HG03103 (cell line): ENCODE data around the gene DGKI.

ENCODE experiments used
- ATAC-seq: cut with Tn5 transposase; IDR thresholded peaks from one replicate; pipeline ENCODE4 v1.9.1; 2021; ENCODE audit warnings: low read depth; ENCODE audit not compliant: unreplicated experiment

Gene DGKI

DNA sequence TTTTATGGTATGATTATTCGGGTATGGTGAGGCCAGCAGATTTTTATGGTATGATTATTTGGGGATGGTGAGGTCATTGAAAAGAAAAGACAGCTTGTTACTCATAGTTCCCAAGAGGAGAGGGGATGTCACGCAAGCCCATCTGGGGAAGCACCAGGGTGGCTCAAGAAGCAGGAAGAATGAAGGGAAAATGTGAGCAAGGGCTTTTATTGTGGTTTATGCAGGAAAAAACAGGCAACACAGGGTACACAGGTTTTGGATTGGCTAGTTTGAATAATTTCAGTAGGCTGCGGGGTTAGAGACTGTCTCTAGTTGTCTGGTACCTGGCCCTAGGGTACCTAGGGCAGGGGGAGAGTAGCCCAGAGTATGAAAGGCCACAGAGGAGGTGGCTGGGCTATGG, 26.8 kb upstream of the DGKI start:
- no peak for ATAC-seq

DNA sequence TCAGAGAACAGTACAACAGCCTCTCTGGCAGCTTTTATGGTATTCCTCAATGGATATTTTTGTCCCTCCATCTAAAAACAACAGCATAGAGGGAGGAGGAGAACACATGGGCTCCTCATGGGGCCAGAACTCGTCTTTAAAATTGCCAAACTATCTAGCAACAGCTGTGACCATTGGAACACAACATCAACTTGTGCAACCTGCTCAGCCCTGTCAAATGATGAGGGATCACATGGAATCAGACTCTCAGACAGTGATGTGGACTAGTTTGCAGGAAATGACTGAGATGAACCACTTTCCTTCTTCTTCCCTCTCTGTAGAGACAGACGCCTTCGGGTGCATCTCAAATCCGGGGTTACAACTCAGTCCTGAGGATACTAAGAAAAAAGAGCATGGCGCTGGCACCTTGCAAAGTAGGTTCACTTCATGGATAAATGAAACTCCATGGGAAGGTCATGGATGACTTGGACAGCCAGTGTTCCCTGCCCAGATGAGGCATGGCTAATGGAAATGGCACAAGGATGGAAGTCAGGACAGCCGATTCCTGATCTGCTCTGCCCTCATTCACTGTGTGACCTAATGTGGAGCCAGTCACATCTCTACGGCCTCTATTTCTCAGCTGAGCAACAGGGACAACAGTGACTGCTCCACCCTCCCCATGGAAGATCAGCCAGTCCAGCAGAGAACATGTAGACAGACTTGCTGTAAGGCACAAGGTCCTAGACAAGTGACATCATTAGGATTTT, 24.6 kb upstream of the DGKI start:
- ATAC-seq = no peak

DNA sequence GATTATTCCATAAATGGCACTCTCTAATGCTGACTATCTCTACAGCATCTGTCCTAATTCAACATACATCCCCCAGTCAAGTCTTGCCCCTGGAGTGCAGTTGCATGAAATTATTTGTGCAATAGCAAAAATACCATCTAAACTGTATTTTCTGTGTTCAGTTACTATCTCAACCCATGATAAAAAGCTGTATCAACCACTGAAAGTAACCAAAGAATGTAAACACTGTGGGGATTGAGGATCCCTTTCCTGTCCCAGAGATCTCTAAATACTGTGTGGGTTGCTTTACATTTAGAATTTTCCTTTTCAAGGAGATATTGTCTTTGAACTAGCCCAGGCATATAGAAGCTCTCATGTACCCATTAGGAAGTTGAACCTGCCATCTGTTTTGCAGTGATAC, 23.9 kb upstream of the DGKI start:
- no peak for ATAC-seq

DNA sequence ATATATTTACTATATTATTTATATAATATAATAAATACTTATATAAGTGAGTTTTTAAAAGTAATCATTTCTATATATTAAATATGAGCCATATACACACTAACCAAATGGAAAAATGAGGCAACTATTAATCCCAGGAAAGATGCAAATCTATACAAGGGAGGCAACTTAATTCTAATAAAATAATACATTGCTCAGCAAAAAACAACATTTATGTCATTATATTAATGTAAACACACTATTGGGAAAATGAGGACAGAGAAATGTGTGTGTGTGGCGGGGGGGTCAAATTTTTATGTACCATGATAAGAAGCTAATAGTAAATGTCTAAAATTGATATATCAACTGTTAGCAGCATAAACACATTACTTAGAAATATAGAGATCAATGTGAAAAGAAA, 23.3 kb upstream of the DGKI start:
- no peak for ATAC-seq

DNA sequence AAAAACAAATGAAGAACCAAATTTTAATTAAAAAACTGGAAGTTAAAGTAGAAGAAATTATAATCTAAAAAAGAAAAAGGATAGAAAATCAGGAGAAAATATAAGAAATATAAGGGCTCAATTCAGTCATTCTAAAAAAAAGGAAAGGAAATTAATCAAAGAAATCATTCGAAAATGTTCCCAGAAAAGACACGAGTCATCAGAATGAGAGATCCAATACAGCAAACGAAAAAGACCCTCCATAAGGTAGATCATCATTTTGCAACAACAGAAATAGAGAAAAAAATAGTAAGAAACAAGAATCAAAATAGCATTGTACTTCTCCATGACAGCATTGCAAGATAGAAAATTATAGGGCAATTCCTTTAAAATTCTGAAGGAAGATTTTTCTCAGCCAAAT, 22.5 kb upstream of the DGKI start:
- ATAC-seq = no peak

DNA sequence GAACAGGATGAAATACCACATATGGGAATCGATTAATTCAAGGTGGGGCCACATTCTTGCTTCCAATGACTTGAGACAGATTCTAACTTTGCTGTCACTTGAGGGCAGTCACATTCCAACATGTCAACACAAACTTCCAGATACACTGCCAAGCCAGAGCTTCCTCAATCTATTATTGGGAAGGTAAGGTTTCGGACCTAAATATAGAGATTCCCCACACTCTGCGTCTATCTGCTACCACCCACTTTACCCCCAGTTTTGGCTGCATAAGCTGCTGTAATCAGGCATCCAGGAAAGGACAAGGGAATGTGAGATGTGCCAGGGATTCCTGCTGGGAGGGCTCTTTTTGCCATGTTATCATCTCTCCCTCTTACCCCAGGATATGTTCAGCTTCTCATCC, 20.5 kb upstream of the DGKI start:
- ATAC-seq = no peak

DNA sequence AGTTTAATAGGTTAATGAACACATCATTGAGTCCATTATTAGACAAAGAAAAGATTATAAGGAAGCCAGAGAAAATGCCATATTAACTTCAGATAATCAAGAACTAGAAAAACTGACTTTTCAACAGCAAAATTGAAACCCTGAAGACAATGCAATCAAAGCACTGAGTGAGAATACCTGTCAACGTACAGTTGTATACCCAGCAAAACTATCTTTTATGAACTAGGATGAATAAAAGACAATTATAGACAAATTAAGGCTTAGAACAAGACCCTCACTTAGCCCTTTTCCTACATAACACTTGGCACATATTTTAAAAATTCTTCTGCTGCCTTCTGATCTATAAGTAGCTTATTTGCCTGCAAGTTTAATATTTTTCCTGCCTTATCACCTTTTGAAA, 19.0 kb upstream of the DGKI start:
- ATAC-seq = no peak

DNA sequence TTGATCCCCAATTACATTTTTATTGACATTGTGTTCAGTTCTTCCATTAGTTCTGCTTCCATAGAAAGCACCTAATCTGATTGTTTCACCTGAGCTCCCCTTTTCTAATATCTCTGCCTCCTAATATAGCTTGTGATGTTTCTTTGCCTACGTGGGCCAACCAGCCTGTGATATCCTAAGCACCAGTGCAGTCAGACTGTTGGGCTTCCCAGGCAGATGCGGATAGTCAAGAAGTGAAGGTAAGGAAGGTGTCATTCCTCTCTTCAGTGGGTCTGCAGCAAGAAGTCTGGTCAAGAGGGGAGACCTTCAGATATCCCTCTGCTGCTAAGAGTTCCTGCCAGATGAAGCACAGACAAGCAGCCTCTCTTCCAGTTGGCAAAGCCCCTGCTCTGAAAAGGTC, 16.2 kb upstream of the DGKI start:
- ATAC-seq = no peak

DNA sequence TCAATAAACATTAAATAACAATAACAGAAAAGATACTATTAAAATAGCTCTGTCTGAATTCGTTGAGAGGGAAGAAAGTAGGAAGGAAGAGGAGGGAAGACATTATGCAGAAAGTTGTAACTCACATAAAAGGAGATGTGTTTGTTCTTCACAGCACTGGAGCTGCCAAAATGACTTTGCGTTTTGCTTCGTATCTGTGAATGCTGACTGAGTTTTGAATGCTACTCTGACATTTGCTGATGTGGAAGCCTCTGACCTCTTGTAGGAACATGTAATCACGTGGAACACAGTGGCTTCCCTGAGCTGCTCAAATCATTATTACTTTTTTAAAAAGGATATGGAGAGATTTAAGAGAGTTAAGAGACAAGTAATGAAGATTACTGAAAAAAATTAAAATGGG, 15.6 kb upstream of the DGKI start:
- ATAC-seq = no peak

DNA sequence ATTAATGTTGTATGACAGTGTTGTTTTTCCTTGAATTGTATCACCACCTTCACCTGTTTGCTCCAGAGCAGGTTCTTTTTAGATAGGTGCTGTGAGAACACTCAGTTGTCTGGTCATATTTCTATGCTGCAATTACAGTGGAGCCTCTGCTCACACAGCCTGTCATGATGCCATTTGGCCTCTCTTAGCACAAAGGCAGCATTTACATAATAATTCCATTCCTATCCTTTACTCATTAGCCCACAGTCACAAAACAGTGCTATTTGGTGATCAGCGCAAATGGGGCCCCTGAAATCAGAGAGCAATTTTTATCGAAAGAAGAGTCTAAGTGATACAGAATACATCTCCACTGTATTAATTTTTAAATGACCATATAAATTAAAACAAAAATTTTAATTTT, 13.8 kb upstream of the DGKI start:
- ATAC-seq = no peak

DNA sequence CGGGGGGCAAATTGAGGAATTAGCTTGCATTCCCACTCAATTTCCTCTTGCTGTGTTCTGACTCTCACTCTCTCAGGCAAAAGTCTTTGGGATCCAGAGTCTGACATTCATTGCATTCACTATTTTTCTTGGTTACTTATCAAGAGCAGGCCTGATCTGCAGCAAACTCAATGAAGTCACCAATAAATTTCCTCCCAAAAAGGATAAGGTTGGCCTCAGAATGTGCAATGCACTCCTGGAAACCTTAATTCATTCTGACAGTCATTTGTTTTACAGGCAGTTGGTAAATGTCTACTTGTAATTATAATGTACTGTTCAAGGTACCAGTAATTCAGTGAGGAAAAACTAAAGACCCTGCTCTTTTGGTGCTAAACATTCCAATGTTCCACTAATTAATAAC, 6.3 kb upstream of the DGKI start:
- ATAC-seq = no peak

DNA sequence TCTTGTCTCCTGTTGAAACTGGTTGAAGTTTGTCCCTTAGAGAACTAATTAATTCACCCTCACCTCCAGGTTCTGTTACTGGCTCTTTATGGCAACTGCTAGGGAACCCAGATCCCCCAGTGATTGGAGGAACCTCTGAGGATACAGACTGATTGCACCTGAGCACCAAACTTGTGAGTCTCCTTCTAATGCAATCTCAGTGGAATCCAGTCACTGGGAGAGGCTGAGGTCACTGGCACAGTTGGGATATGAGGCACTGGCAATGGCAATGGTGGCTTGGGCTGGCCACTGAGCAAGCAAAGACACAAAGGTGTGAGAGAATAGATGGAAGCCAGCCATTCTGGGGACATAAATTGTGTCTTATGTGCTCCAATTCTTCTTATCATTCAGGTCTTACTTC, 5.3 kb upstream of the DGKI start:
- no peak for ATAC-seq

DNA sequence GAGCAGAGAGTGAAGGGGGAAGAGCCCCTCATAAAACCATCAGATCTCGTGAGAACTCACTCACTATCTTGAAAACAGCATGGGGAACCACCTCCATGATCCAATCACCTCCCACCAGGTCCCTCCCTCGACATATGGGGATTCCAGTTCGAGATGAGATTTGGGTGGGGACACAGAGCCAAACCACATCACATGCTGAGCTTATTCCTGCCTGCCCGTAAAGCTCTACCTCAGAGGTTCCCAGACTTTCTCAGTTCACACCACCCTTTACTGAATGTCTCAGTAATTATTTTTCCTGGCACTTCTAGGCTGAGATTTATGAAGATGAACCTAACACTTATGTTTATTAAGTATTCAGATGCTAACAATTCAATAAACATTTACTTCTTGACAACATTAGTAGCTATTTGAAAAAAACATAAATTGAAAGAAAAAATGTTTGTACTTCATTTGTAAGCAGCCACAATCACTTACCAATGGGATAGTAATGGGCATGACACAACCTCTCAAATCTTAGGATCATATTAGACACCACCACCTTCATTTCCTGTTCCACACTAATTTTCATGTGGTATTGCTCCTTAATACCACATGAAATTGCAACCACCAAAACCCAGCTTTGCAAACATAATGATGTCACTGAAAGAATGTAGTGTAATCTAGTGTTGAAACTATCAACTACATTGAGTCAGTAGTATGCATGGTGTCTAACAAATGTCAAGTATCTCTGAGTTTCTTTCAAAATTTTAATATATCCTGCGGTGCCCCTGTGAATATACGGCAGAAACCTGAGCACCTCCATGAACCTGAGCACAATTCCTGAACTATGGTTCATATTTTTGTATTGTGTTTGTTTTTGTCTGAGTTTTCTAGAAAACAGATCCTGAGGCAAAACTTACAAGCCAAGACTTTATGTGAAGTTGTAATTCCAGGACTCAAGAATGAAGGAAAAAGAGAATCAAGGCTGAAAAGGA, 4.5 kb upstream of the DGKI start:
- no peak for ATAC-seq

DNA sequence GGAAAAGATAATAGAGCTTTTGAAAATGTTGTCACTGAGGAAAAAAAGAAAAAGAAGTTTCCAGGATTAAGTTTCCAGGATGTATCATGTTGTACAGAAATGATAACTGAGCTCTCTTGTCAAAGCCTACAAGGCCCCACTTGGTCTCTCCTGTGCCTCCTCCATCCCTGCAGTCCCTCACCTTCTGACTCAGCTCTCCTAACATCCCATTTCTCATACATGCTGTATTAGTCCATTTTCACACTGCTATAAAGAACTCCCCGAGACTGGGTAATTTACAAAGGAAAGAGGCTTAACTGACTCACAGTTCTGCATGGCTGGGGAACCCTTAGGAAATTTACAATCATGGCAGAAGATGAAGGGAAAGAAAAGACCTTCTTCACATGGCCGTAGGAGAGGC, 3.8 kb upstream of the DGKI start:
- no peak for ATAC-seq

DNA sequence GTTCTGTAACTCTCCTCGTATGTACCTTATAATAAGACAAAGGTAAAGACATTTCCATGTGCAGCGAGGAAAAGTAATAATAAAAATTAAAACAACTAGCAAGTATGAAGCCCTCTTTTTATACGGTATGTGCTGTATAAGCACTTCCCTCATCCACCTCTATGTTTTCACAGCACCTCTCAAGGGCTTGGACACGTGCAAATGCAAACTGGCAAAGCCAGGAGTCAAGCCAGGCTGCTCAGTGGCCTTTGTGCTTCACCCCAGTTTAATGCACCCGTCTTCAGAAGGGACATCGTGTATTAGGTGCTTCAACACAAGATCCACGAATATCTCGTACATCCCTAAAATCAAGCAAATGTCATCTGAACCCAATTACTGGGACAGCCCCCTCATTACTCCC, 1.3 kb upstream of the DGKI start:
- ATAC-seq = no peak

DNA sequence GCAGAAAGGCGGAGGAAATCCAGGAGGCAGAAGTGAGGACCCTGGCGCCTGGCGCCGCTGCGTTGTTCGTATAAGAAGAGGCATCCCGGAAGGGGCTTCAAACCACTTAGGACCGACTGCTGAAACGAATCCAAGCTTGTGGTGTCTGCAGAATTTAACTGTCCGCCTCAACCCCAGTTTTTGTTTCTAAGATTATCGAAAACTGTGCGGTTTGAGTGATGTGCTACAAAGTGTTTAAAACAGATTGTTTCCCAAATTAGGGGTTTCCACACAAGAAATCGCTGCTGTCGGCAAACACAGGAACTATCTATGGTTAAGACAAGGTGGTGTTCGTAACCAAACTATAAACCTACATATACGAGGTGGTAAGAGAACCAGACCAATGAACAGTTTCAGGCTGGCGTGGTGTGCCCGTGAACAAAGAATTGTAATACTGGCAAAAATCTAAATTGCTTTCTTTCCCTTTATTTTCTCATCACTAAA, 835 bp upstream of the DGKI start:
- no peak for ATAC-seq

DNA sequence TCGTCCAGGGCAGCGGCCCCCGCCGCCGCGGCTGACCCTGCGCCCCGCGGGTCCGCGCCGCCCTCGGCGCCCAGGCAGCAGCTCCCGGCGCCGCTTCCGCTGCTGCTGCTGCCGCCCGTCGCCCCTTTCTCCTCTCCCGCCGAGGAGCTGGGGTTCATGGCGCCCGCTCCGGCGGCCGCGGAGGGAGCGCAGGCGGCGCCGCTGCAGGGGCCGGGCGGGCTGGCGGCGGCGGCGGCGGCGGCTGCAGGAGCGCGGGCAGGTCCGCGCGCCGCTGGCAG, 286 bp downstream of the DGKI start:
- ATAC-seq = no peak

DNA sequence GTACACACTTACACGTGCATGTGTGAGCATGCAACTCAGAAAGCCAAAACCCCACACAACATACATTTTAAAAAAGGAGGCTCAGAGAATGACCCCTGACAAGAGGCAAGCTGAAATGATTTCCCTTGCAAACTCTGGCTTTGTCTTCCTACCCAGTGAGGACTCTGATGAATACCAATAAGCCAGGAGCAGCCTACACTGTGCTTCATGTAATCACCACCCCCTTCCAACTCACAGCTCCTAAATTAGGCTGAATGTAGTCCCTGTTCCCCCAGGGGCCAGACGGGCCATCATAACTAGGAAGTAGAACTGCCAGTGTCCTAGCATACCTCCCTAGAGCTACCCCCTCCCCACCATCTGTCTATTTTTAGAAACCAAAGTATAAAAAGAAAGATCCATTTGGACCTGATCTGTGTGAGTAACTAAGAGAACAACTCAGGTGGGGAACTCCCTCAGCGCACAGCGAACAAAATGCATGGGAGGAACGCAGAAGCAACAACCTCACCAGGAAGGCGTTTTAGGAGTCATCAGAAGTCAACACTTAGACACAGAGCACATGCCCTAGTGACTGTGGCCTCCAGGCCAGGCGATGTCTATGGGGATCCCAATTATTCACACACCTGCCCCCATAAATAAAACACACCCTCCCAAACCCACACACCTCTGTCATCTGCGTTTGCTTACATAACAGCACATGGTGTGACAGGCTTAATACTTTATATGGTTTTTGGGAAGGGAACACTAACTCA, 1.9 kb downstream of the DGKI start:
- ATAC-seq = no peak

DNA sequence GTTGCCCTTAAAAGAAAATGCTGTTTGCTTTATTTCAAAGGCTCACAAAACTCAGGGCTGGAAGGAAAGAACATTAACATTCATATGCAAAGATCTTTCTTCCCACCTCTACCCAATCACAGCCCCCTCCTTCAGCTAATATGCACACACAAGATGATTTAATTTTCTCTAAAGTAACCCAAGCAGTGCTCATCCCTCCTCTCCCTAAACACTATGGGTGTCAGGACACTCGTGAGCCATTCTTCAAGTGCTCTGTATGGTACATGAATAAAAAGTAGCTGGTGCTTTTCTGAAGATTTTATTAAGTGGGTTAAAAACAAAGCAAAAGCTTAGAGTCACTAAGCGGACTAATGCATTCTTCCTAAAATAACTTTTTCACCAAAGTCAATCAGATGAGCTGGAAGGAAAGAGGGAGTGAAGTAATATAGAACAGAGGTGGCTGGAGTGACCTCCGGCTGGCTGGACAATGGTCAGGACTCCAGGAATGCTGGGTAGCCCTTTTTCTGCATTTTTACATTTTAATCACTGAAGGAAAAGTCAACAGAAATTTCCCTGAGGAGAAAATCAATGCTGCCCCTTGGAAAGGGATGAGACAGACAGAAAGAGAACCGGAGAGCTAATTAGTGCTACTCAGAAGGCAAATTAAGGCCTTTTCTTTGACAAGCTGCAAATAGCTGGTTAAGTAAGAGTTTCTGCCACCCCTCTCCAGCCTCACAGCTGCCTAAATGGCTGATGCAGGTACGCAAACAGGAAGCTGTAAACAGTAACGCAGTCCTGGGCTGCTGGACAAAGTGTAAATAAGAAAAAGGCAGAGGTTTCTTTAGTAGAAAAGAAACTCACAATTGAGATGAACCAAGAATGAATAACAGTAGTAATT, 6.6 kb downstream of the DGKI start:
- no peak for ATAC-seq

DNA sequence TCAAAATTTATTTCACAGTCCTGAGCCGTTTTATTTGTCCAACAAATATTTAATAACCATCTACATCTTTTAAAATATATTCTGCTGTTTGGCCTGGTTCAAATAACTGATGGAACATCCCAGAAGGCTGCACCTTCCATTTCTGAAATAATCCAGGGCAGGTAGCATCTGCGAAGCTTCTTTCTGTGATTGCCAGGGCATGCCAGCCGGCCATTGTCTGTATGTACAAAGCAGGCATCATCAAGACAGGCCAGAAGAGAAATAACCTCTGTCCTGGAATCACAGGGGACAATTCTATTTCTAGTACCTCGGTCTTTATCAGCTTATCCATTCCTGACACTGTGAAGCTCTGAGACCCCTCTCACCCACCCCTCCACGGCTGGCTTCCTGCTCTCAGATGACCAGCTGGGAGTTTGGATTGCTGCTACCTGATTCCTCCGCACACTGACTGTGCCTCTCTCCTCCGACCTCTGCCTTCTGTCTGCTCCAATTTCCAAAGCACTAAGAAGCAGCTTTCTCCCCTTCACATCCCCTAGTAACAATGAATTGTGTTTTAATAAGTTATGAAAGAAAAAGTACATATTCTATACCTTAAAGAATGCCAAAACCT, 8.0 kb downstream of the DGKI start:
- no peak for ATAC-seq
